Spleen (tissue), 11 donors: ENCODE data around the gene BPIFA1. TPM values are rescaled to one million over a fixed set of nuclear protein-coding genes. Genes with fewer than 3 reads are reported as not detected.

ENCODE experiments used
- DNase-seq: peaks from one replicate; pipeline ENCODE4 v3.0.0-alpha.2; 2020
- H3K27ac ChIP-seq, 8 donors: fragments of 200-600 bp; sonication (generic) in 7 of 8; 1 replicate in 4 of 8; 2 replicates in 4 of 8; pipeline versions ENCODE4 v1.5.0 to v1.8.0; 2016 to 2021; ENCODE audit warnings: inconsistent platforms in 4 of 8, mild to moderate bottlenecking in 4 of 8, moderate library complexity in 1 of 8
- H3K27me3 ChIP-seq, 7 donors: fragments of 200-600 bp; sonication (generic) in 6 of 7; replicated peaks in 1 of 7; 1 replicate in 4 of 7; 2 replicates in 3 of 7; pipeline versions ENCODE4 v1.5.0 to v1.8.0; 2016 to 2021; ENCODE audit warnings: inconsistent platforms in 3 of 7, mild to moderate bottlenecking in 1 of 7
- H3K36me3 ChIP-seq, 6 donors: fragments of 200-600 bp; sonication (generic) in 5 of 6; 1 replicate in 4 of 6; 2 replicates in 2 of 6; pipeline versions ENCODE4 v1.5.0 to v1.8.0; 2016 to 2021; ENCODE audit warnings: inconsistent platforms in 2 of 6
- H3K4me1 ChIP-seq, 6 donors: fragments of 200-600 bp; sonication (generic) in 5 of 6; 1 replicate in 3 of 6; 2 replicates in 3 of 6; pipeline versions ENCODE4 v1.5.0 to v1.8.0; 2016 to 2021; ENCODE audit warnings: inconsistent platforms in 3 of 6
- H3K4me3 ChIP-seq, 8 donors: fragments of 200-600 bp; sonication (generic) in 7 of 8; 1 replicate in 4 of 8; 2 replicates in 4 of 8; pipeline versions ENCODE4 v1.5.0 to v1.8.0; 2016 to 2021; ENCODE audit warnings: inconsistent platforms in 4 of 8, mild to moderate bottlenecking in 4 of 8, moderate library complexity in 2 of 8
- H3K9me3 ChIP-seq, 8 donors: fragments of 200-600 bp; sonication (generic) in 7 of 8; 1 replicate in 4 of 8; 2 replicates in 4 of 8; pipeline versions ENCODE4 v1.5.0 to v1.8.0; 2016 to 2021; ENCODE audit warnings: inconsistent platforms in 4 of 8
- POLR2A ChIP-seq, 3 donors: fragments of 450-650 bp; IDR thresholded peaks; one replicate each; pipeline ENCODE4 v1.5.1; 2017; ENCODE audit warnings: antibody characterized with exemption in 3 of 3, mild to moderate bottlenecking in 1 of 3
- POLR2AphosphoS5 ChIP-seq, 3 donors: sonication (generic); formaldehyde crosslinking; IDR thresholded peaks; one replicate each; pipeline ENCODE4 v1.5.1; 2017; ENCODE audit warnings: antibody characterized with exemption in 3 of 3
- WGBS, 5 donors: extraction: QIAGEN DNeasy Blood & Tissue Kit in 3 of 5; methylation state at CpG; one replicate each; pipeline versions ENCODE4 v1.1.5 to v1.1.7; 2013 to 2018; 5-methylcytosine and 5-hydroxymethylcytosine counted together
- intact Hi-C: fragments of 100-400 bp; cut with DNase I; formaldehyde crosslinking; loops from one replicate; pipeline ENCODE4 v1.15.0; 2023; ENCODE audit warnings: low total_unique reads
- polyA plus RNA-seq, 3 donors: library from polyadenylated mRNA; stranded (reverse); fragments of 200-250 nt; gene quantifications; one replicate each; pipeline ENCODE4 v1.2.1, GENCODE V29; 2013
- total RNA-seq, 7 donors: library from RNA; depleted of rRNA in 3 of 7; stranded (reverse); fragments of >200 nt in 3 of 7; fragmentation: NEBNext Ultra II Directional in 4 of 7; extraction: Animal tissue kit (Norgen Biotek cat#: 25700) in 4 of 7; gene quantifications; one replicate each; pipeline versions ENCODE4 v1.1.0 to v1.2.1, GENCODE V29; 2016 to 2021
- TF ChIP-seq, protein P1 (sequence below), 11 experiments: fragments of 200-600 bp in 7 of 11; fragments of 450-650 bp in 4 of 11; sonication (generic) in 4 of 11; IDR thresholded peaks in 8 of 11; conservative IDR thresholded peaks in 3 of 11; 1 replicate in 7 of 11; 2 replicates in 4 of 11; pipeline versions ENCODE4 v1.4.0 to v1.8.0; 2016 to 2021; ENCODE audit warnings: antibody characterized with exemption in 11 of 11, inconsistent platforms in 4 of 11, mild to moderate bottlenecking in 1 of 11
- donor health status: healthy with polysubstance abuse.
- donor health status: DM: no; HTN: no; CAD: no; lungs with moderate emphysema.
- donor health status: DM: no; HTN: no; CAD: no.
- donor health status: Bipolar disorder and iron deficiency.
- donor health status: healthy.
- donor health status: DM: no; HTN: no; CAD: no.
- donor health status: DM: yes; HTN: yes; CAD: no.

BPIFA1 gene
- total and polyA plus RNA-seq, 10 donors, result not detected

DNA sequence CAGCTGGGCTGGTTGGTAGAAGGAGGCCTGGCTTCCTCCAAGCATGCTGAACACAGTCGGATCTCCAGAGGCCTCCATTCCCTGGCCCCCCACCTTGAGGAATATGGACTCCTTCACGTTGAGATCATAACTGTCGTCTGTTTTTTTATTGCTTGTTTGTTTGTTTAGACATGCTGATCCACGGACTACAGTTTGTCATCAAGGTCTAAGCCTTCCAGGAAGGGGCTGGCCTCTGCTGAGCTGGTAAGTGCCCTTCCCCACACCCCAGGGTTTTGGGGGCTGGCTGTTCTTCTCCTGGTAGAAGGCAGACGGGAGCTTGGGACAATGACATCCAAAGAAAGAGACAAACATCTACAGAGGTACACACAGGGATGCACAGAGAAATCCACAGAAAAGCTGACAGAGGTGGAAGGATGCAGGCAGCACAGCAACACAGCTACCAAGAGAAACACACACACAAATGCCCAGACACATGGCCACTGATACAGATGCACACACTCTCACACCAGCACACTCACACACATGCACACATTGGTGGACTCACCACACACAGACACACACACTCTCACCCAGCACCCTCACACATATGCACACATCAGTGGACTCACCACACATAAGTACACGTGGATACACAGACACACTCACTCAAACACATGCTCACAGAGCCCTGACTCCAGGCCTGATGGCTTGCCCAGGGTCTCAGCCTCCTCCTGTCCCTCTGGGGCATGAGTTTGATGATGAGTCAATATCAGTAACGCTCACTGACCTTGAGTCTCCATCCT lies 6.7 kb downstream of the BPIFA1 start:
- H3K9me3 ChIP-seq, result no peaks in the 10 kb centered on the region
- peaks cover 0 to 17% (median 0%) of the 10 kb centered on the region in 7 donors for H3K27me3 ChIP-seq
- 60 to 75% (median 70%) methylated on average over 7 of the region's 7 CpGs for WGBS, 5 donors
- TF ChIP-seq POLR2AphosphoS5 (IDR thresholded peaks at IDR 0.05) (no peak), POLR2A (IDR thresholded peaks at IDR 0.05) (no peak)
- TF ChIP-seq, protein P1, sequence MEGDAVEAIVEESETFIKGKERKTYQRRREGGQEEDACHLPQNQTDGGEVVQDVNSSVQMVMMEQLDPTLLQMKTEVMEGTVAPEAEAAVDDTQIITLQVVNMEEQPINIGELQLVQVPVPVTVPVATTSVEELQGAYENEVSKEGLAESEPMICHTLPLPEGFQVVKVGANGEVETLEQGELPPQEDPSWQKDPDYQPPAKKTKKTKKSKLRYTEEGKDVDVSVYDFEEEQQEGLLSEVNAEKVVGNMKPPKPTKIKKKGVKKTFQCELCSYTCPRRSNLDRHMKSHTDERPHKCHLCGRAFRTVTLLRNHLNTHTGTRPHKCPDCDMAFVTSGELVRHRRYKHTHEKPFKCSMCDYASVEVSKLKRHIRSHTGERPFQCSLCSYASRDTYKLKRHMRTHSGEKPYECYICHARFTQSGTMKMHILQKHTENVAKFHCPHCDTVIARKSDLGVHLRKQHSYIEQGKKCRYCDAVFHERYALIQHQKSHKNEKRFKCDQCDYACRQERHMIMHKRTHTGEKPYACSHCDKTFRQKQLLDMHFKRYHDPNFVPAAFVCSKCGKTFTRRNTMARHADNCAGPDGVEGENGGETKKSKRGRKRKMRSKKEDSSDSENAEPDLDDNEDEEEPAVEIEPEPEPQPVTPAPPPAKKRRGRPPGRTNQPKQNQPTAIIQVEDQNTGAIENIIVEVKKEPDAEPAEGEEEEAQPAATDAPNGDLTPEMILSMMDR (IDR thresholded peaks at IDR 0.05 in 8 of 11, conservative IDR thresholded peaks at IDR 0.05 in 3 of 11), result no peak
- H3K4me3 ChIP-seq, result no peak overlapping the region
- H3K4me1 ChIP-seq, result no peaks in the 10 kb centered on the region
- no peak overlapping the region for H3K27ac ChIP-seq
- H3K36me3 ChIP-seq, result no peaks in the 10 kb centered on the region
- DNase-seq, result no peak
- intact Hi-C loops, result no loop called here

DNA sequence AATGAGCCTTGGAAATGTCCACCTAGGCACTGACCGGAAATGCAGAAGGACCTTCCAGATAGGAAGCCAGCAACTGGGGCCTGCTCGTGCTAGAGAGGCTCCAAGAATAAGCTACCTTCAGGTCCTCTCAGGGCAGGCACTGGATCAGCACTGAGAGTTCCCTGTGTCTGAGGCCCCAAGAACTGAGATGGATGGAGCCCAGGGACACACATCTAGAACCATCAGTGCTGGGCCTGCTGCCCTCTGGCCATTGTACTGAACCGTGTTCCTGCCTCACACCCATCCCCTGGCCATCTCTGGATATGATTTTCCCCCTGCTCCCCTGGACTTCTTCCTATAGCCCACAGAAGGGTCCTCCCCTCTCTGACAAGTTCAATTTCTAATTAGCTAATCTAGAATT lies 10.3 kb downstream of the BPIFA1 start:
- intact Hi-C loops, result no loop called here
- no peak for TF ChIP-seq POLR2A (IDR thresholded peaks at IDR 0.05)
- TF ChIP-seq POLR2AphosphoS5 (IDR thresholded peaks at IDR 0.05), result no peak
- TF ChIP-seq, protein P1 (IDR thresholded peaks at IDR 0.05 in 8 of 11, conservative IDR thresholded peaks at IDR 0.05 in 3 of 11), result no peak
- no peak for DNase-seq
- H3K27me3 ChIP-seq, result no peaks in the 10 kb centered on the region
- H3K27ac ChIP-seq, result no peak overlapping the region
- no peaks in the 10 kb centered on the region for H3K36me3 ChIP-seq
- 65 to 89% (median 74%) methylated on average over 2 to 3 of the region's 3 CpGs for WGBS, 5 donors
- H3K4me1 ChIP-seq, result no peaks in the 10 kb centered on the region
- H3K9me3 ChIP-seq, result no peaks in the 10 kb centered on the region
- H3K4me3 ChIP-seq, result no peak overlapping the region

DNA sequence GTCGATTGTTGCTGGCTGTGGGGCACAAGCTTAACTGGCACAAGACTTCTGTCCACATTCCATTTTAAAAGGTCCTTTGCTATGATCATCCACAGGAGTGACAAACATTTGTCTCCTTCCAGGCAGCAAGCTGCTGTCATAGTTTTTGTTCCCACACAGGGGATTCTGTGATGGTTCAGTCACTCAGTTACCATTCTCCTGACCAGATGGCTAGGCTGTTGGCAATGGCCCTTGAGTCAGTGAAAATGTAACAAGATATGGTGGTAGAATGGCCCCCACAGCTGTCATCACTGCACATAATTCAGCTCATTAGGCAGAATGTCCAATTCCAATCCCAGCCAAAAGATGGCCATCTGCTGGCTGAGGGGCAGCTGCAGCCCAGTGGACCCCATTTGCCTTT lies 13.7 kb downstream of the BPIFA1 start:
- no peak for TF ChIP-seq POLR2A (IDR thresholded peaks at IDR 0.05)
- TF ChIP-seq POLR2AphosphoS5 (IDR thresholded peaks at IDR 0.05), result no peak
- TF ChIP-seq, protein P1 (IDR thresholded peaks at IDR 0.05 in 8 of 11, conservative IDR thresholded peaks at IDR 0.05 in 3 of 11), result no peak
- intact Hi-C loops, result no loop called here
- 86 to 100% (median 91%) methylated on average over 1 of the region's 1 CpG for WGBS, 5 donors

DNA sequence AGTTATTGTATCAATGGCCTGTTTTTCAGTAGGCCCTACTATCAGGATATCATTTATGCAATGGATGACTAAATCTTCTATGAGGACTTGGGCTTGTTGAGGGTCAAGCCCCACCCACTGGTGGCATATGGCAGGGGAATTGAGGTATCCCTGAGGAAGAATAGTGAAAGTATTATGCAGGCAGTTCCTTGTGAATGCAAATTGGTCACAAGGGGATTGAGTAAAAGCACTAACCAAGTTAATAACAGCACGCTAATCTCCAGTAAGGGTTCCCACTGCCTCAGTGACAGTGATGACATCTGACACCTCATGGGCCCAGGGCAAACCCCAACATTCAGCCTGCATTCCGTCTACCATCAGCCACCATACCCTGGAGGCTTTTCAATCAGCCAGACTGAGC lies 14.9 kb downstream of the BPIFA1 start:
- H3K27ac ChIP-seq, result no peak overlapping the region
- DNase-seq, result no peak
- no peaks in the 10 kb centered on the region for H3K4me1 ChIP-seq
- intact Hi-C loops, result no loop called here
- no peaks in the 10 kb centered on the region for H3K36me3 ChIP-seq
- no peaks in the 10 kb centered on the region for H3K9me3 ChIP-seq
- H3K27me3 ChIP-seq, result no peaks in the 10 kb centered on the region
- TF ChIP-seq, protein P1 (IDR thresholded peaks at IDR 0.05 in 8 of 11, conservative IDR thresholded peaks at IDR 0.05 in 3 of 11), result no peak
- TF ChIP-seq POLR2A (IDR thresholded peaks at IDR 0.05) (no peak), POLR2AphosphoS5 (IDR thresholded peaks at IDR 0.05) (no peak)
- no peak overlapping the region for H3K4me3 ChIP-seq
- WGBS, 5 donors, result 38 to 53% (median 48%) methylated on average over 2 of the region's 2 CpGs

More for the DNA sequence above, 13.7 kb downstream of the BPIFA1 start:
- Histone ChIP-seq H3K27ac (no peak overlapping the region), H3K36me3 (no peaks in the 10 kb centered on the region), H3K27me3 (no peaks in the 10 kb centered on the region), H3K4me3 (no peak overlapping the region), H3K4me1 (no peaks in the 10 kb centered on the region), H3K9me3 (no peaks in the 10 kb centered on the region)
- DNase-seq, result no peak
